Neural cell (in vitro differentiated cells): Measurements from ENCODE around the gene MSX2.

Source experiments
- CTCF ChIP-seq: fragments of 450-650 bp; IDR thresholded peaks from 2 replicates; pipeline ENCODE4 v1.5.1; 2014; ENCODE audit warnings: antibody characterized with exemption, mild to moderate bottlenecking, moderate library complexity; ENCODE audit not compliant: poor library complexity, severe bottlenecking
- EP300 ChIP-seq: fragments of 450-650 bp; conservative IDR thresholded peaks from 2 replicates; pipeline ENCODE4 v1.6.1; 2014; ENCODE audit warnings: antibody characterized with exemption, mild to moderate bottlenecking, moderate library complexity; ENCODE audit not compliant: poor library complexity, severe bottlenecking
- EZH2 ChIP-seq: fragments of 200-600, 300-800 bp; shearing (Covaris generic), sonication (generic); IDR thresholded peaks from 2 replicates; pipeline ENCODE4 v1.6.1; 2014; ENCODE audit warnings: antibody characterized with exemption, low read length, borderline replicate concordance, mild to moderate bottlenecking; ENCODE audit not compliant: insufficient read depth, poor library complexity, severe bottlenecking
- MXI1 ChIP-seq: fragments of 450-650 bp; conservative IDR thresholded peaks from 2 replicates; pipeline ENCODE4 v1.6.1; 2014; ENCODE audit warnings: antibody characterized with exemption, mild to moderate bottlenecking; ENCODE audit not compliant: poor library complexity, severe bottlenecking
- POLR2AphosphoS5 ChIP-seq: IDR thresholded peaks from 2 replicates; pipeline ENCODE4 v1.6.1; 2012
- RAD21 ChIP-seq: fragments of 450-650 bp; conservative IDR thresholded peaks from 2 replicates; pipeline ENCODE4 v1.6.1; 2014; ENCODE audit warnings: antibody characterized with exemption, mild to moderate bottlenecking, moderate library complexity
- REST ChIP-seq: IDR thresholded peaks from 2 replicates; pipeline ENCODE4 v1.6.1; 2012; ENCODE audit warnings: borderline replicate concordance
- SMC3 ChIP-seq: fragments of 450-650 bp; conservative IDR thresholded peaks from 2 replicates; pipeline ENCODE4 v1.6.1; 2014; ENCODE audit warnings: antibody characterized with exemption, mild to moderate bottlenecking, moderate library complexity; ENCODE audit not compliant: poor library complexity
- TAF1 ChIP-seq: IDR thresholded peaks from 2 replicates; pipeline ENCODE4 v1.6.1; 2012; ENCODE audit warnings: low read depth

DNA sequence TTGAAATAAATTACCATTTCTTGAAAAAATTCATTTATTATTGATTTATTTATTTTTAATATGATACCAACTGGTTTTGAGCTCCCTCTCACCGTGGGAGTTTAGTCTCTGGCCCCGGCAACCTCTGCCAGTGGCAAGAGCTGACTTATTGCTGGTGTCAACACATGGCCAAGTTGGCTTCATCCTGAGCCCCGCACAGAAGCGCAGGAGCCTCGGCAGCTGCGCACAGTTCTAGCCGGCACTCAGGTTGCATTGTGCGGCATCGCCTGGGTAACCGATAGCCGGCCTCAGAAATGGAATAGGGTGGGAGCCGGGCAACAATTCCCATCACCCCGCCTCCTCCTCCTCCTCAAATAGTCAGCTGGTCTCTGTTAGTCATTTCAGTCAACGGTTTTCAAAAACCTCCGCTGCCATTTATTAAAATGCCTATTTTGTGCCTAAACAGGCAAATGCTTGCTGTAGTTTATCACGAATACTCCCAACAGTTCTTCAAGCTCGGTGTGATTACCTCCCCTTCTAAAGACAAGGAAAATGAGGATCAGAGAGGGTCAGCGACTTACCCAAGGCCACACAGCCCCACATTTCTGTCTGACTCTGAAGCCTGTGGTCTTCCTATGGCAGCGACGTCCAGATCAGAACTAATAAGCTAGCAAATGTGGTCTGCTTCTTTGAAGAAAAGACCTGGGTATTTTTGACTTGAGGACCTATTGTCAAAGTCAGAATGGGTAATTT is 15.7 kb upstream of the MSX2 start:
- TF ChIP-seq REST: no peak
- TF ChIP-seq CTCF: no peak
- TF ChIP-seq RAD21: no peak
- TF ChIP-seq TAF1: no peak
- no peak for TF ChIP-seq EZH2
- TF ChIP-seq POLR2AphosphoS5: no peak
- TF ChIP-seq SMC3: no peak
- TF ChIP-seq EP300: no peak
- no peak for TF ChIP-seq MXI1
